Measurements from ENCODE around the gene TBC1D22B.

GRCh38 chr6:37343248-37343647 is 85.7 kb downstream of the TBC1D22B start:
- TF ChIP-seq CTCF (IDR thresholded peaks at IDR 0.05), result no peak
- TF ChIP-seq POLR2A (IDR thresholded peaks at IDR 0.05), result no peak
